ENCODE data around the gene PCNT. TPM values are rescaled to one million over a fixed set of nuclear protein-coding genes. Genes with fewer than 3 reads are reported as not detected.
"Not testable (repeated sequence)": the region's sequence is repeated elsewhere in the genome, so short reads cannot be mapped to it uniquely, and the experiment has no call there.

Gene PCNT
- total RNA-seq, 2 donors from 2014 or later = 58.1 to 120 TPM

- peaks cover 6% of the 10 kb centered on the region for H3K36me3 Mint-ChIP-seq
- H3K4me1 Mint-ChIP-seq (ENCODE audit: low read depth in 2 of 2) = peaks cover 11 to 13% of the 10 kb centered on the region in 2 donors
- no peaks in the 10 kb centered on the region for H3K27me3 Mint-ChIP-seq
- H3K4me3 Mint-ChIP-seq = no peak overlapping the region
- no peak overlapping the region for H3K27ac Mint-ChIP-seq
- ATAC-seq (no peak), DNase-seq (ENCODE audit: low spot score) (no peak)
- no peaks in the 10 kb centered on the region for H3K9me3 Mint-ChIP-seq
These were observed 42.6 kb downstream of the PCNT start for GRCh38 chr21:46366561-46366960.

- no peaks in the 10 kb centered on the region for H3K9me3 Mint-ChIP-seq
- H3K4me1 Mint-ChIP-seq (ENCODE audit: low read depth in 2 of 2) = peaks cover 15 to 17% of the 10 kb centered on the region in 2 donors
- DNase-seq (ENCODE audit: low spot score) = no peak
- H3K36me3 Mint-ChIP-seq = peaks cover 6% of the 10 kb centered on the region
- no peaks in the 10 kb centered on the region for H3K27me3 Mint-ChIP-seq
- no peak for ATAC-seq
- H3K4me3 Mint-ChIP-seq = no peak overlapping the region
- H3K27ac Mint-ChIP-seq = no peak overlapping the region
These were observed 43.0 kb downstream of the PCNT start for GRCh38 chr21:46366966-46367365.

- Mint-ChIP-seq H3K4me1 (ENCODE audit: low read depth in 2 of 2) (peaks cover 15 to 17% of the 10 kb centered on the region in 2 donors), H3K4me3 (peak overlapping the region; percentile 54), H3K27ac (peak overlapping the region; percentile 18 to 33), H3K36me3 (no peaks in the 10 kb centered on the region), H3K9me3 (no peaks in the 10 kb centered on the region), H3K27me3 (no peaks in the 10 kb centered on the region)
- DNase-seq (ENCODE audit: low spot score) = no peak
- ATAC-seq = peak; percentile 83 to 88
These were observed 44.8 kb downstream of the PCNT start for GRCh38 chr21:46368533-46369285.

DNA sequence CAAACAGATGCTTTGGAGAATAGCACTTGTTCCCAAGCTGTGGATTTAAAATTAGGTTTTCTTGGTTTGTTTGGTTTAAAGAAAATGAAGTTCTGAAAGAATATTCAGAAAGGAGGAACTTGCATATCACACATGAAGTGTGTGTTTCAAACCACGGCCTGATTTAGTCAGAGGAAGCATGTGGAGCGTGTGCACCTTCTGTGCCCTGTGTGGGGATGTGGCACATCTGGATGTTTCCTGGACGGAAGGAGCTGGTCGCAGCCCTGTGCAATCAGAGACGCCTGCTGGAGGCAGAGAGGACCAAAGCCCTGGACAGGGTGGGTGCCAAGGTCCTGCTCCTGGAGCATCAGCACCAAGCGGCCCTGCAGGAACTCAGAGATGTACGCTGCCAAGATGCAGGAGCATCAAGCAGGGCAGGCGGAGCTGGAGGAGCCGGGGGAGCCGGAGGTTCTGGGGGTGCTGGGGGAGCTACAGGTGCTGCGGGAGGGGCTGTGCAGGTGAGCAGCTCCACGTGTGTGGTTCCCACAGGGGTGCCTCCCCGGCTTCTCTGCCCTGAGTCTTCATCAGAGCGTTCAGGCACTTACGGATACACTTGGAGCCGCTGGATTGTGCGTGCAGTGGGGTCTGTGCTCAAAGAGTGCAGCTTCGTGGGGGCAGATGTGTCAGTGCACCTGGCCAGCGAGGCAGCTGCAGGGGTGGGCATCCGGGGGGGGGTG, 45.7 kb downstream of the PCNT start:
- peak in 1 of 2 donors; percentile 34 for ATAC-seq
- Mint-ChIP-seq H3K27me3 (no peaks in the 10 kb centered on the region), H3K4me1 (ENCODE audit: low read depth in 2 of 2) (peaks cover 15 to 17% of the 10 kb centered on the region in 2 donors), H3K4me3 (no peak overlapping the region), H3K27ac (peak overlapping the region in 1 of 2 donors; percentile 33), H3K9me3 (no peaks in the 10 kb centered on the region), H3K36me3 (no peaks in the 10 kb centered on the region)
- DNase-seq (ENCODE audit: low spot score) = no peak

- Mint-ChIP-seq H3K4me3 (no peak overlapping the region), H3K27ac (no peak overlapping the region), H3K36me3 (no peaks in the 10 kb centered on the region), H3K4me1 (ENCODE audit: low read depth in 2 of 2) (peaks cover 15 to 17% of the 10 kb centered on the region in 2 donors), H3K9me3 (no peaks in the 10 kb centered on the region), H3K27me3 (no peaks in the 10 kb centered on the region)
- DNase-seq (ENCODE audit: low spot score) (no peak), ATAC-seq (no peak)
These were observed 47.5 kb downstream of the PCNT start for GRCh38 chr21:46371204-46372013.

DNA sequence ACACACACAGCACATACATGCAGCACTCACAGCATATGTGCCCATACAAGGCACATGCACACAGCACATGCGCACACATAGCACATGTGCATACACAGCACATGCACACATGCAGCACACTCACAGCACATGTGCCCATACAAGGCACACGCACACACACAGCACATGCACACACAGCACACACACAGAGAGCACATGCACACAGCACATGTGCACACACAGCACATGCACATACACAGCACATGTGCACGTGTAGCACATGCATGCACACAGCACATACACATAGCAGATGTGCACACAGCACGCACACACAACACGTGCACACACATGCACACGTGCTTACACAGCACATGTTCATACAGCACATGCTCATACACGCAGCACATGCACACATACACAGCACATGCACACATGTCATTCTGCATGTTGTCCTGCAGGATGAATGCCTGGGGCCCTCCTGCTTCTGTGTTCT, 48.1 kb downstream of the PCNT start:
- H3K27ac Mint-ChIP-seq = no peak overlapping the region

DNA sequence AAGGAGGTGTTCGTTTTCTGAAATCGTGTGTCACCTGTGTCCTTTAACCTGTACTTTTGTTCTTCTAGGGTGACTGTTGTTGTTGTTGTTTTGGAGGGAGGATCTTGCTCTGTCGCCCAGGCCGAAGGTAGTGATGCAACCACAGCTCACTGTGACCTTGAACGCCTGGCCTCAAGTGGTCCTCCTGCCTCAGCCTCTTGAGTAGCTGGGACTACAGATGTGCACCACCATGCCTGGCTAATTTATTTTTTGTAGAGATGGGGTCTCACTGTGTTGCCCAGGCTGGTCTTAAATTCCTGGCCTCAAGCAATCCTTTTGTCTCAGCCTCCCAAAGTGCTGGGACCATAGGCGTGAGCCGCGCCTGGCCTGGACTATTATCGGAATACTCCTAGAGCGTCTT, 49.0 kb downstream of the PCNT start:
- not testable (repeated sequence) for H3K36me3 Mint-ChIP-seq; ATAC-seq; H3K27me3 Mint-ChIP-seq; H3K4me3 Mint-ChIP-seq; H3K27ac Mint-ChIP-seq; DNase-seq (ENCODE audit: low spot score); H3K9me3 Mint-ChIP-seq
- H3K4me1 Mint-ChIP-seq (ENCODE audit: low read depth in 2 of 2) = peaks cover 15 to 20% of the 10 kb centered on the region in 2 donors

More for the DNA sequence above, 48.1 kb downstream of the PCNT start:
- peaks cover 15 to 17% of the 10 kb centered on the region in 2 donors for H3K4me1 Mint-ChIP-seq (ENCODE audit: low read depth in 2 of 2)
- no peak for DNase-seq (ENCODE audit: low spot score)
- H3K36me3 Mint-ChIP-seq = no peaks in the 10 kb centered on the region
- H3K9me3 Mint-ChIP-seq = no peaks in the 10 kb centered on the region
- no peak overlapping the region for H3K4me3 Mint-ChIP-seq
- H3K27me3 Mint-ChIP-seq = no peaks in the 10 kb centered on the region
- no peak for ATAC-seq

DNA sequence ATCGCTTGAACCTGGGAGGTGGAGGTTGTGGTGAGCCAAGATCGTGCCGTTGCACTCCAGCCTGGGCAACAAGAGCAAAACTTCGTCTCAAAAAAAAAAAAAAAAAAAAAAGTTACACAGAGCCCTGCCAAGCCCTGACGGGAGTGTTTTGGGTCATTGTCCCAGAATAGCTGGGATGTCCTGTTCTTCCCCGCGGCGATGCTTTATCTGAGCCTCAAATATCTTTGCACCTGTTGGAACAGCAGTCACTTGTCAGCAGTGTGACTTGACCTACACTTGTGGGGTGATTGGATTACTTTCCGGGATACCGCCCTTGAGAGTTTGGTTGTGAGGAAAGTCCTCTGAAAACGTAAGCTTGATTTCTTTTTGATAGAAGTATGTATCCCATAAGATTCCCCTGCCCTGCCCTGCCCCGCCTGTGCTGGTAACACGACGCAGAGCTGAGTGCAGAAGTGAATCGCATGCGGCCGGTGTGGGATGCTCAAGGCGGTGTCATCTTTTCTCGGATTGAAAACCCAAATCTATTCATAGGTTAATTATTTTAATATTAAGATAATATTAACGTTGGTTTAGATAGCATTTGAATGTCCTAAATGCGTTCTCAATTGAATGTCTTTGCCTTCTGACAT, 50.9 kb downstream of the PCNT start:
- DNase-seq (ENCODE audit: low spot score) (no peak), ATAC-seq (no peak)
- H3K36me3 Mint-ChIP-seq = peaks cover 5% of the 10 kb centered on the region
- no peaks in the 10 kb centered on the region for H3K27me3 Mint-ChIP-seq
- H3K4me3 Mint-ChIP-seq = no peak overlapping the region
- peaks cover 5 to 12% of the 10 kb centered on the region in 2 donors for H3K4me1 Mint-ChIP-seq (ENCODE audit: low read depth in 2 of 2)
- no peak overlapping the region for H3K27ac Mint-ChIP-seq
- no peaks in the 10 kb centered on the region for H3K9me3 Mint-ChIP-seq

- H3K9me3 Mint-ChIP-seq = no peaks in the 10 kb centered on the region
- H3K4me1 Mint-ChIP-seq (ENCODE audit: low read depth in 2 of 2) = peaks cover 5 to 12% of the 10 kb centered on the region in 2 donors
- peak in 1 of 2 donors; percentile 25 for ATAC-seq
These were observed 51.7 kb downstream of the PCNT start for GRCh38 chr21:46375560-46376230.

GRCh38 chr21:46376231-46376628, 52.3 kb downstream of the PCNT start:
- Mint-ChIP-seq H3K27ac (no peak overlapping the region), H3K27me3 (no peaks in the 10 kb centered on the region), H3K4me3 (no peak overlapping the region), H3K9me3 (no peaks in the 10 kb centered on the region), H3K36me3 (peaks cover 5% of the 10 kb centered on the region), H3K4me1 (ENCODE audit: low read depth in 2 of 2) (peaks cover 5 to 12% of the 10 kb centered on the region in 2 donors)
- ATAC-seq = no peak
- no peak for DNase-seq (ENCODE audit: low spot score)

More at GRCh38 chr21:46375560-46376230, 51.7 kb downstream of the PCNT start:
- no peak overlapping the region for H3K27ac Mint-ChIP-seq
- no peaks in the 10 kb centered on the region for H3K27me3 Mint-ChIP-seq
- no peak for DNase-seq (ENCODE audit: low spot score)
- no peak overlapping the region for H3K4me3 Mint-ChIP-seq
- H3K36me3 Mint-ChIP-seq = peaks cover 5% of the 10 kb centered on the region

GRCh38 chr21:46376856-46377453, 53.0 kb downstream of the PCNT start:
- peaks cover 5 to 7% of the 10 kb centered on the region in 2 donors for H3K4me1 Mint-ChIP-seq (ENCODE audit: low read depth in 2 of 2)
- ATAC-seq = no peak
- no peaks in the 10 kb centered on the region for H3K27me3 Mint-ChIP-seq
- no peak for DNase-seq (ENCODE audit: low spot score)
- H3K27ac Mint-ChIP-seq = no peak overlapping the region
- H3K36me3 Mint-ChIP-seq = peaks cover 12% of the 10 kb centered on the region
- H3K9me3 Mint-ChIP-seq = peaks cover 2% of the 10 kb centered on the region
- H3K4me3 Mint-ChIP-seq = no peak overlapping the region

DNA sequence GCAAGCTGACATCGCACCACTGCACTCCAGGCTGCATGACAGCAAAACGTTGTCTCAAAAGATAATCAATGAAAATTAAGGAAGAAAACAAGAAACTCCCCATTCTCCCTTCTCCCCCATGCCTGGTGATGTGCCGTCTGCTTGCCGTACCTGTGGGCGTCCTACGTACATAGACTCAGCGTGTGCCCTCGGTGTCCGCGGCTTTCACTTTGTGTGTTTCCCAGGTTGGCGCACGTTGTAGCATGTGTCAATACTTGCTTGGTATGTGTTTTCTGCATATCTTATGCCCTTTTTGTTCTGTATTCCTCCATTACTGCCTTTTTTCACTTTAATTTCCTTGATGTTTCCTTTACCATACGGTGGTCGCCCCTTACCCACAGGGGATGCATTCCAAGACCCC, 53.8 kb downstream of the PCNT start:
- ATAC-seq = no peak
- peaks cover 17% of the 10 kb centered on the region for H3K36me3 Mint-ChIP-seq
- H3K27ac Mint-ChIP-seq = no peak overlapping the region
- H3K27me3 Mint-ChIP-seq = no peaks in the 10 kb centered on the region
- peaks cover 7% of the 10 kb centered on the region for H3K9me3 Mint-ChIP-seq
- DNase-seq (ENCODE audit: low spot score) = no peak
- H3K4me3 Mint-ChIP-seq = no peak overlapping the region
- H3K4me1 Mint-ChIP-seq (ENCODE audit: low read depth in 2 of 2) = peaks cover 7 to 9% of the 10 kb centered on the region in 2 donors
